H1 (cell line): ENCODE data around the gene VPS13D. TPM values are rescaled to one million over a fixed set of nuclear protein-coding genes. Genes with fewer than 3 reads are reported as not detected.

Experiments
- polyA plus RNA-seq, 7 experiments: library from polyadenylated mRNA; depleted of rRNA in 3 of 7; stranded (reverse) in 5 of 7; unstranded in 2 of 7; fragments of >200 nt in 5 of 7; fragments of 200-250 nt in 2 of 7; gene quantifications; 1 replicate in 5 of 7; 2 replicates in 1 of 7; 4 replicates in 1 of 7; pipeline versions ENCODE4 v1.2.1 to v1.2.3, GENCODE V29; 2011 to 2013; ENCODE audit warnings: missing spikeins in 2 of 7, mixed read lengths in 2 of 7
- total RNA-seq: library from RNA; stranded (reverse); fragmentation: NEBNext Ultra II Directional; extraction: Animal tissue kit (Norgen Biotek cat#: 25700); gene quantifications from 2 replicates; pipeline ENCODE4 v1.2.1, GENCODE V29; 2021
- TF ChIP-seq, protein P1 (sequence below): IDR thresholded peaks from 2 replicates; pipeline ENCODE4 v1.6.1; 2011; ENCODE audit warnings: low read depth, mild to moderate bottlenecking, low read length; ENCODE audit not compliant: insufficient read depth

The VPS13D gene
- total and polyA plus RNA-seq, 2 of the 8 experiments (the other 6 are each of a cell fraction or from before 2014, with no cell fraction given): 10.9 to 31.2 TPM

- TF ChIP-seq, protein P1, sequence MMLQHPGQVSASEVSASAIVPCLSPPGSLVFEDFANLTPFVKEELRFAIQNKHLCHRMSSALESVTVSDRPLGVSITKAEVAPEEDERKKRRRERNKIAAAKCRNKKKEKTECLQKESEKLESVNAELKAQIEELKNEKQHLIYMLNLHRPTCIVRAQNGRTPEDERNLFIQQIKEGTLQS: no peak
These were observed 141.2 kb downstream of the VPS13D start (continued) for GRCh38 chr1:12371053-12371452.
